HG03095 (cell line): ENCODE measurements around the gene USP33.
"Not testable (repeated sequence)": the region's sequence is repeated elsewhere in the genome, so short reads cannot be mapped to it uniquely, and the experiment has no call there.

Experiments used
- ATAC-seq: cut with Tn5 transposase; IDR thresholded peaks from one replicate; pipeline ENCODE4 v1.9.1; 2021; ENCODE audit warnings: moderate library complexity; ENCODE audit not compliant: unreplicated experiment

USP33 gene

GRCh38 chr1:77673030-77673429 is 86.6 kb downstream of the USP33 start:
- no peak for ATAC-seq

- no peak for ATAC-seq
Measured at GRCh38 chr1:77672374-77672773, 87.3 kb downstream of the USP33 start.

DNA sequence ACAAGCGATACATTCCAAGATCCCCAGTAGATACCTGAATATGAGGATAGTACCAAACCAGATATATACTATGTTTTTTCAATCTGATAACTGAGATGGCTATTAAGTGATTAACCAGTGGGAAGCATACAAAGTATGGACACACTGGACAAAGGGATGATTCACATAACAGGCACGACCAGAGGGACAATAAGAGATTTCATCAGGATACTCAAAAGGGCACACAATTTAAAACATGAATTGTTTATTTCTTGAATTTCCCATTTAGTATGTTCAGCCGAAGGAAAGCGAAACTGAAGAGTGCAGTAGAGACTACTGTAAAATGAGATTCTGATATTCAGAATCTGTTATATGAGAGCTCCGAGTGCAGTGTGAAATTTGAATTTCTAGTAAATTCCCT is 87.8 kb downstream of the USP33 start:
- ATAC-seq, result no peak

DNA sequence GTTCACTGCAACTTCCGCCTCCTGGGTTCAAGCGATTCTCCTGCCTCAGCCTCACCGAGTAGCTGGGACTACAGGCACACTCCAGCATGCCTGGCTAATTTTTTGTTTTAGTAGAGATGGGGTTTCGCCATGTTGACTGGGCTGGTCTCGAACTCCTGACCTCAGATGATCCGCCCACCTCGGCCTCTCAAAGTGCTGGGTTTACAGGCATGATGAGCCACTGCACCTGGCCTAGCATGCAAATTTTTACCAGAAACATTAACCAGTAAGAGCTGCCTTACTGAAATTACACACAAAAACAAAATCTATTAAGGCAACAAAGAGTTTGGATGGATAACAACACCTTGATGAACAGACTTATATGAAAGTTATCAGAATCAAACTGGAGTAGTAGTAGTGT is 89.3 kb downstream of the USP33 start:
- no peak for ATAC-seq

GRCh38 chr1:77668924-77669449 is 90.7 kb downstream of the USP33 start:
- no peak for ATAC-seq

DNA sequence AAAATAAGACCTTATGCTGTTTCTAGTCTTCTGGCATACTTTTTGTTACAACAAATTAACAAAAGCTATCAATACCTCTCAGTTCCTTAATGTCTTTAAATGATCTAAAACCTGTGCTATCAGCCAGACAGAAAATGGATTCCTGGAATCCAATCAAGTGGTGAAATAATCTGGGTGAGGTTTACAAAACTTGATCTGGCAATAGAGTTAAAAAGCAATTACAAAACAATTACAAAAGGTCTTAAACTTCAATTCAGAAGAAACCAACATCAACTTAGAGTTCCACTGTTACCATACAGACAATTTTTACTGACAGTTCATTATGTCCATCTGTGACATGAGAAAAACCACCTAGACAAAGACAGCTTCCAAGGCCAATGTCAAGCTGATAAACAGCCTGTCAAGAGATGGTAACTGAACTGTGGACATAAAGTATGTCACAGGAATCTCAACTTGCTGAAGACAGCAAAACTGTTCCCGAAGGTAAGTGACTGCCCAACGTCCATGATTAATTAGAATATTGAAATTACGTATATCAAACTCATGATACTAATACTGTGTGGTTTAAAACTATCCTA is 94.6 kb downstream of the USP33 start:
- ATAC-seq, result no peak

GRCh38 chr1:77661696-77662095 is 98.0 kb downstream of the USP33 start:
- ATAC-seq, result no peak

DNA sequence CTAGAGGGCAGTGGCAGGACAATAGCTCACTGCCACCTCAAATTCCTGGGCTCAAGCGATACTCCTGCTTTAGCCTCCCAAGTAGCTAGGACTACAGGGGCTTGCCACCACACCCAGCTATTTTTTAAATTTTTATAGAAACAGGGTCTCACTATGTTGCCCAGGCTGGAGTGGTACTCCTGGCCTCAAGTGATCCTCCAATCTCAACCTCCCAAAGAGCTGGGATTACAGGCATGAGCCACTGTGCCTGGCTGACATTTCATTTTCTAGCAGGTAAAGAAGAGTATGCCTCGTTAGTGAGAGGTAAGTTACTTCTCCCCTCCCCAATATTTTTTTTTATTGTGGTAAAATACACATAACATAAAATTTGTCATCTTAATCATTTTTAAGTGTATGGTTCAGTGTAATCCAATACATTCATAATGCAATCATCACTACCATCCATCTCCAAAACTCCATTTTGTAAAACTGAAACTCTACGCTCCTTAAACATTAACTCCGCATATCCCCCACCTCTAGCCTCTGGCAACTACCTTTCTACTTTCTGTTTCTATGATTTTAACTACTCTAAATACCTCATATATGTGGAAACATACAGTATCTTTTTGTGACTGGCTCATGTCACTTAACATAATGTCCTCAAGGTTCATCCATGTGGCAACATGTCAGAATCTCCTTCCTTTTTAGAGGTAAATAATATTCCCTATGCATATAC is 99.6 kb downstream of the USP33 start:
- ATAC-seq, result no peak

DNA sequence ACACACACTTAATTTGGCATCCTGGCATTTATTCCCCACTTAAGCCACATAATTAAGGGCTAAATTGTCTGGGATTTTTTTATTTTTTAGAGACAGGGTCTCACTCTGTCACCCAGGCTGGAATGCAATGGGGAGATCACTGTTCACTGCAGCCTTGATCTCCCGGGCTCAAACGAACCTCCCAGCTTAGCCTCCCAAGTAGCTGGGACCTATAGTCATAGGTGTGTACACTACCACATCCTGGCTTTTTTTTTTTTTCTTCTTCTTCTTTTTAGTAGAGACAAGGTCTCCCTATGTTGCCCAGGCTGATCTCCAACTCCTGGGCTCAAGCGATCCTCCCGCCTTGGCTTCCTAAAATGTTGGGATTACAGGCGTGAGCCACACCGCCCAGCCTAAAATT is 101.4 kb downstream of the USP33 start:
- ATAC-seq, result no peak

DNA sequence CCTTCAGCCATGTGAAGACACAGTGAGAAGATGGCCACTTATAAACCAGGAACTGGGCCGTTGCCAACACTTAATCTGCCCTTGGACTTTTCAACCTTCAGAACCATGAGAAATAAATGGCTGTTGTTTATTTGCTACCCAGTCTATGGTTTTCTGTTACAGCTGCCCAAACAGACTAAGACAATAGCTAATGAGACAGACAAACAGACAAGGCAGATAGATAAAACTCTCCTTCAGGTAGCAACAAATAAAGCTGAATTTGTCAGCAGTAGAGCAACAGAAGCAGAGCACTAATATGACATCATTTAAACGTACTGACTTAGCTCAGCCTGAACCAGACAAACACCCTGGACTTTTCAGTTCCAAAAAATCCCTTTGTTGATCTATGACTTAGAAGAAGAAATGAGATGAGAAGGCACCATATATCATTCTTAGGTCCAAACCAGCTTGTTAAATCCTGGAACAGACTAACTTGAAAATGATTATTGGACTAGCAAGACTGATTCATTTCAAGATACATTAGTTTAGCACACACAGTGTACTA is 104.1 kb downstream of the USP33 start:
- no peak for ATAC-seq

- no peak for ATAC-seq
Measured at GRCh38 chr1:77652970-77653516, 106.6 kb downstream of the USP33 start.

DNA sequence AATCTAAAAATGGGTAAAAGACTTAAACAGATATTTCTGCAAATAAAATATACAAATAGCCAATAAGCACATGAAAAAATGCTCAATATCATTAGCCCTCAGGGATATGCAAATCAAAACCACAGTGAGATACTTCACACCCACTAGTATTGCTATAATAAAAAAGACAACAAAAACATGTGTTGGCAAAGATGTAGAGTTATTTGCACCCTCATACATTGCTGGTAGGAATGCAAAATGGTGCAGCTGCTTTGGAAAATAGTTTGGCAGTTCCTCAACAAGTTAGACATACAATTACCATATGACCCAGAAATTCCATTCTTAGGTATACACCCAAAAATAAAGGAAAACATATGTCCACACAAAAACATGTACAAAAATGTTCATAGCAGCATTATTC is 107.4 kb downstream of the USP33 start:
- no peak for ATAC-seq

GRCh38 chr1:77649127-77649526 is 110.5 kb downstream of the USP33 start:
- no peak for ATAC-seq

GRCh38 chr1:77646224-77646623 is 113.4 kb downstream of the USP33 start:
- not testable (repeated sequence) for ATAC-seq
